ENCODE data around the gene PSRC1.
"Not testable (repeated sequence)": the region's sequence is repeated elsewhere in the genome, so short reads cannot be mapped to it uniquely, and the experiment has no call there.

PSRC1 gene

DNA sequence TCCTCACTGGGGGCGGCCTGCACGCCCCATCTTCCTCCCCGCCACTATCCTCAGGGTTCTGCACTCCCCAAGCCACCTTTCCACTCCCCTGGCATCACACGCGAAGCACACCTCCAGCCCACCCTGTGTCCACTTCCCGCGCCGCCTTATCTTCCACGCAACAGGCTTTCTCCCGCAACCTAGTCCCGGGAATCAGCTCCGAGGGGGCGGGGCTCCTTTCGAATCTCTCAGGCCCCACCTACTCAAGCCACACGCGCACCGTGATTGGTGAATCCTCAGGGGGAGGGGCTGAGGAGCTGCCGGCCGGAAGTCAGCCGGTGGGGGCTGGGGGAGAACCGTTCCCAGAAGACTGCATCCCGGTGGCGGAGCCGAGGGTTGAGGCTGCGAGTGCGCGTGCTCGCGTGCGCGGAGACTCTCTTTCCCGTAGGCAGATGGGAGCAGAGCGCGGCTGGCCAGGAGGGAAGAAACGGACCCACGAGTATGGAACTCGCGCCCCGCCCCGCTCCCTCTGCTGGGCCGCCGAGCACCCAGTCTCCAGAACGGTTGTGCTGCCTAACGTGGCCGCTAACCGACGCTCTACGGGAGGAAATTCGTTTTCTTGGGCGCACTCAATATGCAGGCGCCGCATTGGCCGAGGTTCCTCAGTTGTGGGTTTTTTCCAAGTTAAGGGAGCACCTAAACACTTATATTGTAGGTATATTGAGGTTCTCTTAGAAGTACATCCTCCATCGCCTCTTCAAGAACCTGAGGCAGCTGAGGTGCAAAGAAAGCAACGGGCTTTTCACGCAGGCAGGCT lies at the start of gene PSRC1:
TSS of gene PSRC1 (minus strand) at position 194 of the 796 bp plus-strand sequence.
- DNase-seq (ENCODE audit: low spot score), result peak; percentile 86

DNA sequence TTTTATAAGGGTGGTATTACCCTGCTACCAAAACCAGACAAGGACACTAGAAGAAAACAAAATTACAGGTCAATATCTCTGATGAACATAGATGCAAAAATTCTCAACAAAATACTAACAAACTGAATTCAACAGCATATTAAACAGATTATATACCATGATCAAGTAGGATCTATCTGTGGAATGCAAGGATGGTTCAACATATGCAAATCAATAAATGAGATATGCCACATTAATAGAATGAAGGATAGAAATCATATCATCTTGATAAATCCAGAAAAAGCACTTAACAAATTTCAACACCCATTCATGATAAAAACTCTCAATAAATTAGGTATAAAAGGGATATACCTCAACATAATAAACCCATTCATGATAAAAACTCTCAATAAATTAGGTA lies 48.2 kb upstream of the PSRC1 start:
- no peak for DNase-seq (ENCODE audit: low spot score)

DNA sequence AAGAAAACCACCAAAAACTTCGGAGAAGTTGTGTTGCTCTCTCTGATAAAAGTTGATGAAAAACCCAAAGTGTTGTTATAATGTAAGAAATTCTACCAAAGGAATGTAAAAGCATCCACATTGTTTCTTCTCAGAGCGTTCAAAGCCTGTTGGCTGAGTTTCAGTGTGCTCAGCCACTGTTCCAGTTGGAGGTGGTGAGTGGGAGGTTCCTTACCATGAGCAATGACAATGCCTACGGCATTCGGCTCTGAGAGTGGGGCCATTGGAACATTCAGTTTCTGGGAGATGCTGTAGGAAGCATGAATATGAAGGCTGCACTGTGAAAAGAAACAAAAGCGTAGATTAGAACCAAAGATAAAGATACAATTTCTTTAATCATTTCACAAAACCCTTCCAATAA lies 44.3 kb upstream of the PSRC1 start:
- no peak for DNase-seq (ENCODE audit: low spot score)

DNA sequence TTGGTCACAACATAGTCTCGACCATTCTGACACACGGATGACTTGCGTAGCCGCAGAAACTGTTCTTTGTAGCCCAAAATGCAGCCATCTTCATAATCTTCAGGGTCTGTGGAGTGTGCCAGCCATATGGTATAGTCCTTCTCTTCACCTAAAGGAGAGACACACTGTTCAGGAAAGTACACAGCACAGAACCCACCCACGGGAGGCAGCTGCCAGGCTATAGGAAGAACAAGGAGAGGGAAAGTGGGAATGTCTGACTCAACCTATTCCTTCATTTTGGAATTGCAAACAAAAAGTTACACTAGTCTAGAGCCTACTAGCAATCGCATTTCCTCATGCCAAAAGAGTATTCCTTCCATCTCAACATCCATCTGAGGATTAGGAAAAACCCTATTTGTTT lies 40.0 kb upstream of the PSRC1 start:
- DNase-seq (ENCODE audit: low spot score), result no peak

DNA sequence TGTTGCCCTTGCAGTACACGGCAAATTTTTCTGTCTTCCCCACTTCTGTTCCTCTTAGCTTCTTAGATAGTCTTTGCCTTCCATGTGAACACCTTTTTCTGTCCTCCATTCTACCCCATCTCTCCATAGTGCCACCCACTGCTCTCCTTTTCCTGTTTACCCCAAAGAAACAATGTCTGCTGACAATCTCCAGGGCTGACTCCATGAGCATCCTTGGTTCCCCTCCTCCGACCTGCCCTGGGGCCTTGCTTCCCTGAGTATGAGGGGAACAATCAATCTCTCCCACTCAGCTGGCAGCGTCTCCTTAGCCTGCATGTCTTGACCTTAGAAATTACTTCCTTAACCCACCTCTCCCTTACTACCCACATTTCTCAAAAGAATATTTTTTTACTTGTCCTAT lies 36.2 kb upstream of the PSRC1 start:
- no peak for DNase-seq (ENCODE audit: low spot score)

DNA sequence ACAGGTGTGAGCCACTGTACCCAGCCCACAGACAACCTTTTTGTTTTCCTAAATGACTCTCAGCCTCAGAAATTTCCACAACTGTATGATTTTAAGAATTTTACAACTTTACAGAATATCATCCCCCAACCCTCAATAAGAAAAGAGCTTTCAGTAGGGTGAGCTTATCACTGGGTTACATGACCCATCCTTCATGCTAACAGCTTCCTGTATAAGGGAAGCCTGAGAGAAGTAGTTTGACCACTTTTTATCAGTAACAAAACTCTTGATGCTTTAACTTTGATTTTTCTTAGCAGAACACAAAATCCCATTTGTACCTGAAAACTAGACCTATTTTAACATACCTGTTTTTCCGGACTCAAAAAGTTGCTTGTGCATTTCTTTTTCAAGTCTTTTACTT lies 33.6 kb upstream of the PSRC1 start:
- DNase-seq (ENCODE audit: low spot score), result no peak

DNA sequence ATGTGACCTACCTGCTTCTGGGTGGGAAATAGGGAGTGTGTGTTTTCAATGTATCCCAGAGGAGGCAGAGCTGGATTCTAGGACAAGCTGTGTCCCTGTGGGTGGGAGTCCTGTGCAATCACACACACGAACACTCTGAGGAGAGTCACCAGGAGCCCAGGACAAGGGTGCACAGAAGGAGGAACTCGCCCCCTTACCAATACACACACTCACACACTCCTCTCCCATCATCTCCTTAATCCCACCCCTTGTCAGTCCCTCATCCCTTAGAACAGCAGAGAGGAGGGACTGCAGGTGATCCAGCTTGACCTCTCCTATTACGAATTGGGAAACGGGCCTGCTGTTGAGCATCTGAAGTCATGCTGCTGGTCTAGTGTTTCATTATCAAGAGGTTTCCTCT lies 32.3 kb upstream of the PSRC1 start:
- DNase-seq (ENCODE audit: low spot score), result no peak

DNA sequence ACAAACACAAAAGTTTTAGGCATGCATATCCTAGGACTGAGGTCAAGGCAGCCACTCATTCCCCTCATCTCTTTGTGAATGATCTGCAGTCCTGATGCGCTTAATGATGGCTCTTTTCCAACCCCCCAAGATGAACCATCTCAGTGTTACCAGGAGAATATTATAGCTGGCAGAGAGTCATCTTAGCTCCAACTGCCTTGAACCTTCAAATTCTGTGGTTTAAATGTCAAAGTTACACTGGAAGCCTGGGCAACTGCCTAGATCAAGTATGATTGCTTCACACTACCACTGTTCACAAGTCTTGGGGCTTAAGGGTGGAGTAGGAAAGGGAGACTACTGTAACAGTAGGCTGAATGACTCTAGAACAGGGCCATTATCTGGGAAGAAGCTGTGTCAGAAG lies 31.9 kb upstream of the PSRC1 start:
- DNase-seq (ENCODE audit: low spot score), result no peak

DNA sequence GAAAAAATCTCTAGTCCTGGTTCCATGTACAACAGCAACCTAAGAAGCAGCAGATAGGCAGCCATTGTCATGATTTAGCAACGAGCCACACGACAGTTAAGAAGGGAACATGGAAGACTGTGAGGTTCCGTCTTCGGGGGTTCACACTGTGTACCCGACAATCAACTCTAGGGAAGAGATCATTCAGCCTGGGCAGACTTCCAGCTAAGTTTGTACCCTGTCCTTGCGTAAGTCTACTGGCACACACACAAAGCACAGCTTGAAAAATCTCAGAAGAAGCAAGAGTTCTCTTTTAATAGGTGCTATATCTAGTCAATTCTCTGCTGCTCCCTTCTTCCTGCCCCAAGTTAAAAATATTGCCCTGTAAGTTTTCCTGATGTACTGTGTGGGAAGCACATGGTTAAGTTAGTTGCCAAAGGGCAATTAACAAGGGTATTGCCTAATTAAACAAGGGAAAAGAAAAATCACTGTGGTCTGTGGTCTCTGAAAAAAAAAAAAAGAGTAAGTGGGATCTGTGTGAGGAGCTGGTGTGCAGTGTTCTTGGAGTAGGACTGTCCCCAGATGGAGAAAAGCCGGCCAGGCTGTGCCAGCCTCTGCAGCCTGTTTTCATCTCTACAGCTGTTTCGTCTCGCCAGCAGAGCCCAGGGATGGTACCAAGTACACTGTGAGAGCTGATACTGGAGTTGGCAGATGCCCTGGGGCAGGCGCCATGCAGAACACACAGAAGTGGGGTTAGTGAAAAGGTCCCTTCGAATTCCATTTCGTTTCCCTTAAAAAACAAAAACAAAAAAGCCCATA lies 30.2 kb upstream of the PSRC1 start:
- DNase-seq (ENCODE audit: low spot score), result no peak

DNA sequence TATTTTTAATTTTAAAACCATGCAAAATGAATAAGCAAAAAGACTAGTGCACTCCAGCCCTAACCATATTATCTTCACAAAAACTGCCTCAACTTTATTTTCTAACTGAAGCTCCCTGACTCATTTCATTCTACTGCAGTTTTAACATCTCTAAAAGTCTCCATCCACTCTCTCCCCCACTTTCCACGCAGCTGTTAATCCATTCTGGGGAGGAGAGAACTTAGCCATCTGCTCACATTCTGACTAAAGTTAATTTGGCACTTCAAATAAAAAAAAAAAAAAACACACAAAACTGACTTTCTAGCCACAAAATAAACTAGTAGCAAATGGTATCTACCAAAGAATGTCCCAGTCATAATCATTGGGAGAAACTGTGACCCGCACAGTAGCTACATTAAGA lies 29.3 kb upstream of the PSRC1 start:
- no peak for DNase-seq (ENCODE audit: low spot score)

DNA sequence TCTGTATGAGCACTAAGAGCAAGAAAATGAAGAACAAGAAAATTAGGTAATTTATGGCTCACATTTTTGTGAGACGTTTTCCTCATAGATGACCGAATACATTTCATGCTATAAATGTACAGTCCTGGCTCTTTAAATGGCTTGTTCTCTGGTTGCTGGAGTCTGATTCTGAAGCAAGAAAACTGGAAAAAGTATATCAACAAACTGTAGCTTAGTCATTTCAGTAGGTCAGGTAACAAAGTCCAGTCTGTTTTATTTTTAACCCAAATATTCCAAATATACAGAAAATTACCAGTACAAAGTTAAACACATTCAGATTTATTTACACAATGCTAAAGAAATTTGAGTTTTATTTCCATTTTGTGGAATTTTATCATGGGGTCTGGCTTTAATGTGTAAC lies 26.4 kb upstream of the PSRC1 start:
- DNase-seq (ENCODE audit: low spot score), result no peak

DNA sequence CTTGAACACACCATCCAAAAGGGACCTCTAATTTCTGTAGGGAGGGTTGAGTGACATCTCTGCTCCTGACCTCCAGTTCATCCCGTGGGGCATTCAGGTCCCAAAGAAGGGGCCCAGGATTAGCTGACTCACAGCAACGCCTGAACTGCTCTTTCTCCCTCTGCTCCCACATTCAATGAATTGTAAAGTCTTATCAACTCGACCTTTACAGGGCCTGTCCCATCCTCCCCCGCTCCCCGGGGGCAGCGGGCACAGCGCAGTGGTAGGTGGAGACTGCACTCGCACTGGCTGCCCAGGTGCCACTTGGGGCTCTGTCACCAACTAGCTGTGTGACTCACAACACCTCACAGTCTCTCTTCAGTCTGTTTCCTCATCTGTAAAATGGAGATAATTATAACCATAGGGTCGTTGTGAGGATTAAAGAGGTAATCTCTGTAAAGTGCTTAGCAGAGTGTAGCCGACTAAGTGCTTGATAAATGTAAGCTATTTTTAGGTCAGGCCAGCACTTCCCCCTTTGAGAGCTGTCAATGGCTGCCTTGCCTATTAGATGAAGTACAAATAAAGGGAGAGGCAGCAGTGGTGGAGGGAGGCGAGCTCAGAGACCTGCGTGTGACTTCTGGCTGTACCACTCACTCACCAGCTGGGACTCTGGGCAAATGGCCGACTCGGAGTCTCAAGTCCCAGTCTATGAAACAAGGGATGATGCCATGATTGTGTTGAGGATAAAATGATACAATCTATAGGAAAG lies 24.5 kb upstream of the PSRC1 start:
- no peak for DNase-seq (ENCODE audit: low spot score)

DNA sequence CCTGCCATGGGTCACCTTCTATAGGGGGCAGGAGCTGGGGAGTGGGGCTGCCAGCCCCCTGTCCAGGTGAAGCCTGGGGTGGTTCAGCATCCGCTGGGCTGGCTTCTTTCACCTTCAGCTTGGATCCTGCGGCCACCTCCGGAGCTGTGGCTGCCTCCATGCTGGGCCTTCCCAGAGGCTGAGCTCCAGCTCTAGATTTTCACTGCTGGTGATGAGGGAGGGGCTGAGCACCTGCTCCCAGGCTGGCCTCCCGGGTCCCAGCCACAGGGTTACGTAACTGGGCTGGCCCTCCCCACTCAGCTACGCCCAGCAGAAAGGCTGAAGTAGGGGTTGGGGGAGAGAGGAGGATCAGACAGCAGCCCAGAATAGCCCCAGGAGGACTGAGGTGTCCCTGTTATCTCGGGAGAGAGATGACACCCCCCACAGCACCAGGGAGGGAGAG lies 23.9 kb upstream of the PSRC1 start, which contains the start of gene MYBPHL:
TSS of gene MYBPHL (minus strand) at position 180 of the 442 bp plus-strand sequence. CDS start at position 160, 20 bp downstream.
- DNase-seq (ENCODE audit: low spot score), result no peak

DNA sequence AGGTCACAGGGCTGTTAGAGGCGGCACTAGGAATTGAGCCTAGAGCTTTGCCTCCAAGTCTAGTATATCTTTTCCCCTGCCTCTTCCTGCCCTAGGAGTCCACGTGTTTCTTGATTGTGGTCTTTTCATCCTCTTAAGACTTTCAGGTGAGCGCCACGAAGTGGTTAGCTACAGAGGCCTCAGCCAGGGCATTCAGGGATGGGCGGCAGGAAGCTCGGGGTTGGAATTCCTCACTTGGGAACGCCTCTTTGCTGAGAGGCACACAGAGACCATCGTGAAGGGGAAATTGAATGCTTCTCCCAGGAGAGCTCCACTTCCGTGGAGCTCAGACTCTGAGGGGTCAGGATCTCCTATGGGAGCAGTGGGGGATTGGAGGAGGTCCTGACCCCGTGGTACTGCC lies 23.0 kb upstream of the PSRC1 start:
- not testable (repeated sequence) for DNase-seq (ENCODE audit: low spot score)

DNA sequence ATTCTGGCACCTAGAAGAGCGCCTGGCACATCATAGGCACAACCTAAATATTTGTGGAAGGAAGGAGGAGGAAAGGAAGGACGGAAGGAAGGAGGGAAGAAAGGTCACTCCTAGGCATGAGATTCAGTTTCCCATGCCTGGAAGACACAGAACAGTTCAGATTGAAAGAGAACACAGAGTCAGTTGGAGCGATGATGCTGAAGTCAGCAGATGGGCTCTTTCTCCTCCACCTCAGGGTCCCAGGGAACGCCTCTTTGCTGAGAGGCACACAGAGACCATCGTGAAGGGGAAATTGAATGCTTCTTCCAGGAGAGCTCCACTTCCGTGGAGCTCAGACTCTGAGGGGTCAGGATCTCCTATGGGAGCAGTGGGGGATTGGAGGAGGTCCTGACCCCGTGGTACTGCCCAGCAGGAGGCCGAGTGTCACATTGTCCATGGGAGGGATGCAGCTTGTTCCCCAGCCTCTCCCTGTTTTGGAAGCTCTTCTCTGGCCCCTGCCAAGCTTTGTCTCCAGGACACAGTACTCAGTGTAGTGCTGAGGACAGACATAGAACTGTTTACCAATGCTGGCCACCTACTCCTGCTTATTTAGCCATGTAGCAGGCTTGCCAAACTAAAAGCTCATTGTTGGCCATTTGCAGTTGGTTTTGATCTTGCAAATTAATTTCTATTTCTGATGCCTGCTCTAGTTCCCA lies 21.4 kb upstream of the PSRC1 start:
- no peak for DNase-seq (ENCODE audit: low spot score)

DNA sequence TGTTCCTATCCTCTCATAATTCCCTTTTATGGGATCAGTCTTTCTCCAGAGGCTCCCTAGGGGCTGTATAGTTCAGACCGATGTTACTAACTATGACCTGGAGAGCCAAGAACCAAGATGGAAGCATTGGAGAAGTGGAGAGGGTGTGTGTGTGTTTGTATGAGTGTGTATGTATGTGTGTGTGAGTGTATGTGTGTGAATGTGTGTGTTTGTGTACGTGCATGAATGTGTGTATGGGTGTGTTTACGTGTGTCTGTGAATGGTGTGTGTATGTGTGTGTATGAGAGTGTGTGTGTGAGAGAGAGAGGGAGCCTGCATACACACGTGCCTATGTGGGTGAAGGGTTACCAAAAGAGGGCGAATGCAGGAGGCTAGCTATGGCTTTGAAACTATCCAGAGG lies 18.9 kb upstream of the PSRC1 start:
- no peak for DNase-seq (ENCODE audit: low spot score)

DNA sequence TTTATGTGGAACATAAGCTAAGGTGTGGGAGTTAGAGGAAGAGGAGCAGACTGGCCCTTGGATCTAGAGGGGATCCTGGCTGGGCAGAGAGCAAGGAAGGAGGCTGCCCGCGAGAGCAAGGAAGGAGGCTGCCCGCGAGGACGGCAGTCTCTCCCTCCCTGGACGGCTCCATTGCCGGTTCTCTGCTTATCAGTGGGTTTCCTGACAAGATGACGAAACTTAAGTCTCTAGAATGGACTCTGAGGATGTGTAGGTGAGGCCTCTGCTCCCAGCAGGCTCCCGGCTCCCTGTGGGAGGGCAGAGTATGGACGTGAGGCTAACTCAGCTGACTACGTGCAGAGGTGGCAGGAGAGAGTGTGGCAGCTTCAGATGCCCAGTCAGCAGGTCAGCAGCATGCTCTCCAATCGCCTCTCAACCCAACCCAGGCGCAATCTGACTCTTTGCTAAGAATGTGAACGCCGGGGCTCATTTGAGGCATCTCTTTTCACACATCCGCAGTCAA lies 17.8 kb upstream of the PSRC1 start:
- DNase-seq (ENCODE audit: low spot score), result no peak

DNA sequence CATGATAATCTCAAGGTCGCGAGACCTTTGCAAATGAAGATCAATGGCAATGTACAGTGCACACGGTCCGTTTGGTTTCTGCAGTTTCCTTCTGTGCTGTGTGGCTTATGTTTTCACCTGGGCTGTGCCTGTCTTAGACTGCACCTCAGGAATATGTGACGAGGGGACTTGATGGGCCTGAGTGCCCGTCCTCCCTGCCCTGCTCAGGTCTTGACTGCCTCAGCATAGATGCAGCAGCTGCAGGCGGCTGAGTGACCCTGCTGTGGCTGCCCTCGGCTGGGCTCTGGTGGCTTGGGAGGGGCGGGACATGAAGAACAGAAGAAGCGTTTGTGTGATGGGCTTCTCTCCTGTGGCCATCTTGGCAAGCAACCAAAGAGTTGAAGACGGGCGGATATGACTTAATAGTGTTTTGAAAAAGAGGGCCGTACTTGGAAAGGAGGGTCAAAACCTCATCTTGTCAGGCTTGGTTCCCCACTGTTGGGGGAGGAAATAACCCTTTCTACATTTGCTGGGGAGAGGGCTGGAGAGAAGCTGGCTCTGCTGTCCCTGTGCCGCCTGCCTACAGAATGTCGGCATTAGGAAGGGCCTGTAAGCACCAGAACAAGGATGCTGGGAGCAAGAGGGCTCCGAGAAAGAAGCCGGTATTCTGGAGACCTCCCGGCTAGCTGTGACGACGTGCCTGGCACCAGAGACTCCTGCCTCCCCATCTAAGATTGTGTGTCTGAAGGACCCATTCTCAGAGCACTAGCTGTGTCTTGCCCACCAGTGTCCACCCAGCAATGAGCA lies 16.8 kb upstream of the PSRC1 start:
- DNase-seq (ENCODE audit: low spot score), result no peak

DNA sequence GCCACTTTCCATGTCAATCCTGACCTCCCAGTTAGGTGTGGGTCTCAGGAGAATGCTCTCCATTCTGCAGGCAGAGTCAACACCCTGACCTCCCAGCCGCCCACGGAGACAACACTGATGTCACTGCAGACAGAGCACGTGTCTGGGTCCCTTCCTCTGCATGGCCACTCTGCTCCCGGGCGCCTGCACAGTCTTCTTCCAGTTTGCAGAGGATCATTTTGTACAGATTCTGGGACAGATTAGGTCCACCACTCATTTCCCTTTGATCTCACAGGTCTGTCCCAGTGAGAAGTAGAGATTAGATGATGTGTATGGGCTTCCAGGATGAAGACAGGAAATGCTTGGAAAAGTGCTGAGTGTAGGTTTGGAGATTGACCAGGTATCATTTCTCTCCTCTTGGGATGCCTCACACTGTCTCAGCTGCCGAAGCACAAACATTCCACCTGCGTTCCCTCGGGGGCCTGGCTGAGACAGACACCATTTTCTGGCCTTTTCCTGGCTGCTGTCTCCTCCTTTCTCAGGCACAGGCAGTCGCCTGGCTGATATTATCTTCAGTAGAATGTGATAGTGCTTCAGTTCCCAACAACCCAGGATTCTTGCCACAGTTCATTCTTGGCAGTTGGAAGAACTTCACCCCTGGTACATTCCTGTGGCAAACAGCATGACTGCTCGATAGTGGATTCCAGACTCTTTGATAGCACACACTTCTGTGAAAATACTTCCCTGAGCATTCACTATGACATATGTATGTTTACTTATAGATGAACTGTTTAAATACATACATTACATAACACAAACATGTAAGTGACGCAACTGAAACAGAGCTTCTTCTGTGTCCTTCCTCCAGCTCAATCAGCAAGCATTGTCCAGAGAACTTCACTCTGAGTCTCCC lies 16.0 kb upstream of the PSRC1 start:
- DNase-seq (ENCODE audit: low spot score), result no peak

DNA sequence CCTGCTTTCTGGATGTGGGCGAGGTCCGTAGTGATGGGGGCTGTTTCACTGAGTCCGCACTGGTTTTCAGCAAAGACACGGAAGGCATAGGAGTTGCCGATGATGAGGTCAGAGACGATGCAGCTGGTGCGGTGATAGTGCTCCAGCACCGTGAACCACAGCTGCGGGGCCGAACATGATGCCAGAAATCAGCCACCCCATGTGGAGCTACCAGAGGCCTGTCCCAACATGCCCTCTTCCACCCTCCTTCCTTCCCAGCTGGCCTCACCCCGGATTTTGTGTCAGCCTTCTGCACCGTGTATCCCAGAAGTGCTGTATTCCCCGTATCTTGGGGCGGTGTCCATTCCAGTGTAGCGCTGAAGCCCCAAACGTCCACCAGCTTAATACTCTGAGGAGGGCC lies 13.8 kb upstream of the PSRC1 start:
- DNase-seq (ENCODE audit: low spot score), result no peak
